OCI-LY7 (cell line): Measurements from ENCODE around the gene FGFR4.

Experiments
- CTCF ChIP-seq: fragments of 200-600 bp; sonication (generic); conservative IDR thresholded peaks from 2 replicates; pipeline ENCODE4 v1.5.1; 2014; ENCODE audit warnings: mild to moderate bottlenecking, antibody characterized with exemption, low read length, moderate library complexity, mixed read lengths
- EZH2phosphoT487 ChIP-seq: fragments of 200-600 bp; sonication (generic); IDR thresholded peaks from 2 replicates; pipeline ENCODE4 v1.6.1; 2018; ENCODE audit warnings: low read depth, borderline replicate concordance, mild to moderate bottlenecking, mixed run types, antibody characterized with exemption, low read length, moderate library complexity, mixed read lengths

GRCh38 chr5:177098470-177099141 is 11.9 kb downstream of the FGFR4 start:
- no peak for TF ChIP-seq EZH2phosphoT487
- TF ChIP-seq CTCF, result no peak
